SK-N-SH treated with all-trans-retinoic acid at 6 μM for 48 hours (cell line): Measurements from ENCODE around the gene AKT3.

Experiments used
- ARNTL ChIP-seq: fragments of 450-650 bp; formaldehyde crosslinking; IDR thresholded peaks from 2 replicates; pipeline ENCODE4 v1.5.0; 2020; ENCODE audit warnings: low read depth, mild to moderate bottlenecking, moderate library complexity, borderline replicate concordance
- BACH2 ChIP-seq: fragments of 250-450 bp; sonication (Bioruptor Pico); IDR thresholded peaks from 2 replicates; pipeline ENCODE4 v1.9.0; 2021; ENCODE audit warnings: mild to moderate bottlenecking, borderline replicate concordance
- ESRRG ChIP-seq: fragments of 250-450 bp; sonication (Bioruptor Pico); IDR thresholded peaks from 2 replicates; pipeline ENCODE4 v1.6.1; 2021; ENCODE audit warnings: mild to moderate bottlenecking
- GLIS3 ChIP-seq: fragments of 250-450 bp; sonication (Bioruptor Pico); IDR thresholded peaks from 2 replicates; pipeline ENCODE4 v1.5.0; 2020; ENCODE audit warnings: mild to moderate bottlenecking, moderate library complexity
- ISL1 ChIP-seq: fragments of 250-450 bp; sonication (Bioruptor Pico); IDR thresholded peaks from 2 replicates; pipeline ENCODE4 v2.1.2; 2022; ENCODE audit warnings: mild to moderate bottlenecking, moderate library complexity
- TCF4 ChIP-seq: fragments of 250-450 bp; sonication (Bioruptor Pico); IDR thresholded peaks from 2 replicates; pipeline ENCODE4 v1.8.0; 2021; ENCODE audit warnings: mild to moderate bottlenecking, moderate library complexity, borderline replicate concordance
- ZC3H10 ChIP-seq: fragments of 250-450 bp; sonication (Bioruptor Pico); IDR thresholded peaks from 2 replicates; pipeline ENCODE4 v1.5.1; 2021; ENCODE audit warnings: mild to moderate bottlenecking, moderate library complexity
- ZFP3 ChIP-seq: fragments of 250-450 bp; sonication (Bioruptor Pico); IDR thresholded peaks from 2 replicates; pipeline ENCODE4 v1.5.0; 2020; ENCODE audit warnings: mild to moderate bottlenecking, moderate library complexity
- ZFP30 ChIP-seq: fragments of 450-650 bp; formaldehyde crosslinking; IDR thresholded peaks from 2 replicates; pipeline ENCODE4 v1.5.0; 2022; ENCODE audit warnings: mild to moderate bottlenecking, moderate library complexity
- ZNF70 ChIP-seq: fragments of 450-650 bp; formaldehyde crosslinking; IDR thresholded peaks from 2 replicates; pipeline ENCODE4 v1.5.0; 2020; ENCODE audit warnings: mild to moderate bottlenecking, moderate library complexity
- ZNF8 ChIP-seq: fragments of 450-650 bp; formaldehyde crosslinking; IDR thresholded peaks from 2 replicates; pipeline ENCODE4 v1.5.0; 2020; ENCODE audit warnings: mild to moderate bottlenecking, moderate library complexity
- TF ChIP-seq, protein P1 (sequence below): fragments of 250-450 bp; sonication (Bioruptor Pico); IDR thresholded peaks from 2 replicates; pipeline ENCODE4 v1.8.0; 2020; ENCODE audit warnings: mild to moderate bottlenecking, moderate library complexity, borderline replicate concordance
- TF ChIP-seq, protein P2 (sequence below): fragments of 250-450 bp; sonication (Bioruptor Pico); IDR thresholded peaks from 2 replicates; pipeline ENCODE4 v1.8.0; 2021; ENCODE audit warnings: low read depth, mild to moderate bottlenecking, moderate library complexity, borderline replicate concordance

DNA sequence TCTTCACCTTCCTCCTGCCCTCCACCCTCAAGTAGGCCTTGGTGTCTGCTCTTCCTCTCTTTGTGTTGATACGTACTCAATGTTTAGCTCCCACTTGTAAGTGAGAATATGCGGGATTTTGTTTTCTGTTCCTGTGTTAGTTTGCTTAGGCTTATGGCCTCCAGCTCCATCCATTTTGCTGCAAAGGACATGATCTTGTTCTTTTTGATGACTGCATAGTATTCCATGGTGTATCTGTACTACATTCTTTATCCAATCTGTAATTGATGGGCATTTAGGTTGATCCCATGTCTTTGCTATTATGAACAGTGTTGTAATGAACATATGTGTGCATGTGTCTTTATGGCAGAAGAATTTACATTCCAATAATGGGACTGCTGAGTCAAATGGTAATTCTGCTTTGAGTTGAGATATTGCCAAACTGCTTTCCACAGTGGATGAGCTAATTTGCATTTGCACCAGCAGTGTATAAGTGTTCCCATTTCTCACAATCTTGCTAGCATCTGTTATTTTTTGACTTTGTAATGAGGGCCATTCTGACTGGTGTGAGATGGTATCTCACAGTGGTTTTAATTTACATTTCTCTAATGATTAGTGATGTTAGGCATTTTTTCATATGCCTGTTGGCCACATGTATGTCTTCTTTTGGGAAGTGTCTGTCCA is 321.5 kb downstream of the AKT3 start:
- TF ChIP-seq, protein P1, sequence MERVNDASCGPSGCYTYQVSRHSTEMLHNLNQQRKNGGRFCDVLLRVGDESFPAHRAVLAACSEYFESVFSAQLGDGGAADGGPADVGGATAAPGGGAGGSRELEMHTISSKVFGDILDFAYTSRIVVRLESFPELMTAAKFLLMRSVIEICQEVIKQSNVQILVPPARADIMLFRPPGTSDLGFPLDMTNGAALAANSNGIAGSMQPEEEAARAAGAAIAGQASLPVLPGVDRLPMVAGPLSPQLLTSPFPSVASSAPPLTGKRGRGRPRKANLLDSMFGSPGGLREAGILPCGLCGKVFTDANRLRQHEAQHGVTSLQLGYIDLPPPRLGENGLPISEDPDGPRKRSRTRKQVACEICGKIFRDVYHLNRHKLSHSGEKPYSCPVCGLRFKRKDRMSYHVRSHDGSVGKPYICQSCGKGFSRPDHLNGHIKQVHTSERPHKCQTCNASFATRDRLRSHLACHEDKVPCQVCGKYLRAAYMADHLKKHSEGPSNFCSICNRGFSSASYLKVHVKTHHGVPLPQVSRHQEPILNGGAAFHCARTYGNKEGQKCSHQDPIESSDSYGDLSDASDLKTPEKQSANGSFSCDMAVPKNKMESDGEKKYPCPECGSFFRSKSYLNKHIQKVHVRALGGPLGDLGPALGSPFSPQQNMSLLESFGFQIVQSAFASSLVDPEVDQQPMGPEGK = no peak
- TF ChIP-seq ESRRG (CRISPR knock-in tag) (no peak), ZC3H10 (CRISPR knock-in tag) (no peak), ZFP30 (no peak), ARNTL (CRISPR knock-in tag) (no peak), GLIS3 (CRISPR knock-in tag) (no peak), ZNF8 (CRISPR knock-in tag) (no peak), TCF4 (CRISPR knock-in tag) (no peak), BACH2 (CRISPR knock-in tag) (no peak), ZFP3 (CRISPR knock-in tag) (no peak), ZNF70 (CRISPR knock-in tag) (no peak), ISL1 (CRISPR knock-in tag) (no peak)
- TF ChIP-seq, protein P2, sequence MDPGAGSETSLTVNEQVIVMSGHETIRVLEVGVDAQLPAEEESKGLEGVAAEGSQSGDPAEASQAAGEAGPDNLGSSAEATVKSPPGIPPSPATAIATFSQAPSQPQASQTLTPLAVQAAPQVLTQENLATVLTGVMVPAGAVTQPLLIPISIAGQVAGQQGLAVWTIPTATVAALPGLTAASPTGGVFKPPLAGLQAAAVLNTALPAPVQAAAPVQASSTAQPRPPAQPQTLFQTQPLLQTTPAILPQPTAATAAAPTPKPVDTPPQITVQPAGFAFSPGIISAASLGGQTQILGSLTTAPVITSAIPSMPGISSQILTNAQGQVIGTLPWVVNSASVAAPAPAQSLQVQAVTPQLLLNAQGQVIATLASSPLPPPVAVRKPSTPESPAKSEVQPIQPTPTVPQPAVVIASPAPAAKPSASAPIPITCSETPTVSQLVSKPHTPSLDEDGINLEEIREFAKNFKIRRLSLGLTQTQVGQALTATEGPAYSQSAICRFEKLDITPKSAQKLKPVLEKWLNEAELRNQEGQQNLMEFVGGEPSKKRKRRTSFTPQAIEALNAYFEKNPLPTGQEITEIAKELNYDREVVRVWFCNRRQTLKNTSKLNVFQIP (CRISPR knock-in tag) = no peak
